ENCODE measurements around the gene STK40. TPM values are rescaled to one million over a fixed set of nuclear protein-coding genes. Genes with fewer than 3 reads are reported as not detected.
A peak's percentile ranks its signal among the peaks of the same experiment; 100 is the strongest.

Gene STK40
- total RNA-seq, 1 experiment from 2014 or later: 26.2 TPM

GRCh38 chr1:36297062-36297461 is 88.7 kb downstream of the STK40 start:
- H3K27me3 ChIP-seq (ENCODE audit: insufficient read depth, low read length): no peaks in the 10 kb centered on the region
- H3K56ac ChIP-seq (ENCODE audit: insufficient read length, low read depth, low read length): no peak overlapping the region
- no peak overlapping the region for H3K18ac ChIP-seq (ENCODE audit: insufficient read length, low read depth, low read length)
- no peak overlapping the region for H3K14ac ChIP-seq (ENCODE audit: insufficient read depth, low read length)
- Mint-ChIP-seq H3K9me3 (no peaks in the 10 kb centered on the region), H3K4me1 (peaks cover 0 to 3% of the 10 kb centered on the region in 2 experiments; a peak in 2 of 4 replicates), H3K27me3 (ENCODE audit: low read depth) (no peaks in the 10 kb centered on the region), H3K4me3 (no peak overlapping the region), H3K36me3 (ENCODE audit: insufficient read depth in 1 of 3, low read depth in 3 of 3) (peaks cover 44 to 90% (median 81%) of the 10 kb centered on the region in 3 experiments; a peak in 6 of 7 replicates), H3K27ac (0 out of 7 replicates have a peak overlapping the region, but pooled peaks of 1 of the 3 experiments have one; percentile 29)
- H2BK12ac ChIP-seq (ENCODE audit: insufficient read length, low read depth, low read length): no peak overlapping the region
- no peak overlapping the region for H3T11ph ChIP-seq (ENCODE audit: low read length)
- no peak overlapping the region for H3K9ac ChIP-seq (ENCODE audit: extremely low read depth, insufficient read length, low read length)
- H4K8ac ChIP-seq (replicated peaks; ENCODE audit: insufficient read length, low read depth, low read length): no peak overlapping the region
- no peak for TF ChIP-seq CTCF (conservative IDR thresholded peaks at IDR 0.05)
- no peak overlapping the region for H3K23ac ChIP-seq (ENCODE audit: insufficient read length, low read depth, low read length)
- no peak overlapping the region for H4K5ac ChIP-seq (ENCODE audit: insufficient read length, low read depth, low read length)
- no CpG with 5 or more reads among the region's 2 CpGs for WGBS (ENCODE audit: extremely low coverage, insufficient read length, low lambda C conversion rate)
- no peak overlapping the region for H2BK20ac ChIP-seq (ENCODE audit: low read depth, low read length, poor library complexity, severe bottlenecking)
- H2BK15ac ChIP-seq (ENCODE audit: low read depth, low read length): no peak overlapping the region
- H3K9me3 ChIP-seq (ENCODE audit: control insufficient read depth, low read depth, low read length): no peaks in the 10 kb centered on the region
- H3K79me1 ChIP-seq (ENCODE audit: insufficient read depth, low read depth, low read length, poor library complexity, severe bottlenecking): no peaks in the 10 kb centered on the region
- H2BK5ac ChIP-seq (ENCODE audit: insufficient read length, low read length): no peak overlapping the region
- H3K4ac ChIP-seq (ENCODE audit: low read depth, low read length): no peak overlapping the region
- no peak overlapping the region for H3K4me2 ChIP-seq (ENCODE audit: insufficient read depth, insufficient read length, low read length)
- no peaks in the 10 kb centered on the region for H3K23me2 ChIP-seq (ENCODE audit: insufficient read length, low read depth, low read length, poor library complexity, severe bottlenecking)
- H3K79me2 ChIP-seq (ENCODE audit: insufficient read depth, low read length): no peaks in the 10 kb centered on the region
- H3K4me1 ChIP-seq (ENCODE audit: insufficient read depth, low read length): no peaks in the 10 kb centered on the region
- no peak overlapping the region for H2BK120ac ChIP-seq (ENCODE audit: low read depth, low read length, poor library complexity, severe bottlenecking)
- H4K20me1 ChIP-seq (ENCODE audit: control insufficient read depth, insufficient read depth, insufficient read length): no peaks in the 10 kb centered on the region
- no peak overlapping the region for H2AFZ ChIP-seq (ENCODE audit: low read length)
- no peak overlapping the region for H2AK5ac ChIP-seq (ENCODE audit: insufficient read length, low read length)
- no peak for DNase-seq
- H3K27ac ChIP-seq (ENCODE audit: insufficient read length, low read depth, low read length): no peak overlapping the region
- H4K91ac ChIP-seq (ENCODE audit: insufficient read length, low read depth, low read length): no peak overlapping the region

All from H9 (cell line).